ENCODE measurements around the gene HAPLN2.
"Not testable (repeated sequence)": the region's sequence is repeated elsewhere in the genome, so short reads cannot be mapped to it uniquely, and the experiment has no call there.

The HAPLN2 gene

DNA sequence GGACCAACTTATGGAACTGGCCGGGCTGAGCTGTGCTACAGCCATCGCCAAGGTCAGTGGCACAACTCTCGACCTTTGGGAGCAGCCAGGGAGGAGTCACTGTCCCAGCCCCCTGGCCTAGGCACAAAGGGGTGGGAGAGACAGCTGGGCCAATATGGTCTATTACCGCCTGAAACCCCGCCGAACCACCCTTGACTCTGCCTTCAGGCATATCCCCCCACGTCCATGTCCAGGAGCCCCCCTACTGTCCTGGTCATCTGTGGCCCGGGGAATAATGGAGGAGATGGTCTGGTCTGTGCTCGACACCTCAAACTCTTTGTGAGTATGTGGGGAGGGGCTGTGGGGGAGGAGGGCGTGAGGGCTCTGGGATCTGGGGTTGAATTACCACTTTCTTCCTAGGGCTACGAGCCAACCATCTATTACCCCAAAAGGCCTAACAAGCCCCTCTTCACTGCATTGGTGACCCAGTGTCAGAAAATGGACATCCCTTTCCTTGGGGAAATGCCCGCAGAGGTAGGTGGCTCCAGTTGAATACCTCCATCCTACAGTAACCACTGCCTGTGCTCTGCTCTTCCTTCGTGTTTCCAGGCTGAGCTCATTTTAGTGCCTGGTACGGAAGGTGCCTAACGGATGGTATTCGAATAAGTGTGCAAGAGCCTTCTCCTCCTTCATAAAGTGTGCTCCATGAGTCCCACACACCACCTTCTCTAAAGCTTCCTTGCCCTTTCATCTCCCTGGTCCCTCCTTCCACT, 26.9 kb upstream of the HAPLN2 start:
- DNase-seq (ENCODE audit: low read depth in 2 of 2) = no peak

DNA sequence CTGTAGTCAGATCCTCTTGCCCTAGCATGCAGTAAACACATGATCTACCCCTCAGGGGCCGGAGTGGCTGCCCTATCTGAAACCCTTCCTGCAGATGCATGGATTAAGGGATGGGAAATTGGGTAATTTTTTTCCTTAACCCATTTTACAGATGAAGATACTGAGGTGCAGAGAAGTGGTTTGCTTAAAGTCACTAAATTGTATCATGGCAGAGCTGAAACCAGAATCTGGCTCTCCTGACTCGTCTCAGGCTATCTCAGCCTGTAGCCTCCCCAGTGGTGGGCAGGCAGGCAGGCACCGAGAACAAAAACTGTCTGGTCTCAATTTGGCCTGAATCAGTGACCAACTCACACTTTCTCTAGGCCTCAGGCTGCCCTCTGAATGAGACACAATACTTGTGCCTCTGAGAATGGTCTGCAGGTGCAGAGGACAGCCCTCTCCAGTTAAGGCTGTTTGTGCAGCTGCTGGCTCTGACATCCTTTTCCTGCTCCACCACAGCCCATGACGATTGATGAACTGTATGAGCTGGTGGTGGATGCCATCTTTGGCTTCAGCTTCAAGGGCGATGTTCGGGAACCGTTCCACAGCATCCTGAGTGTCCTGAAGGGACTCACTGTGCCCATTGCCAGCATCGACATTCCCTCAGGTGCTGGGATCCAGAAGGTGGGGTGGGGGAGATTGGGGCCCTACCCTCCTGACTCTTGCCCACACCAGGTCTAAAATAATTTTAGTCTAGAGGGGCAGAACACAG, 26.1 kb upstream of the HAPLN2 start:
- no peak for DNase-seq (ENCODE audit: low read depth in 2 of 2)

DNA sequence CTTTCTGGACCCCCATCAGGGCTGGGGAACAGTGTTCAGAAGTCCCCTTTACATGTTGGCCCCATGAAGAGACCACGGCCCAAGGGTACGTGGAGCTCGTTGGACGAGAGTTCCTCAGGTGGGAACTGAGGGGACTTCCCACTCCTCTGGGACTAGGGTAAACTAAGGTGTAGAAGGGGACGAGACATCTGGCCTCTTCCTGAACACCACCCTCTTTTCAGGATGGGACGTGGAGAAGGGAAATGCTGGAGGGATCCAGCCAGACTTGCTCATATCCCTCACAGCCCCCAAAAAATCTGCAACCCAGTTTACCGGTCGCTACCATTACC, 25.6 kb upstream of the HAPLN2 start:
- no peak for DNase-seq (ENCODE audit: low read depth in 2 of 2)

DNA sequence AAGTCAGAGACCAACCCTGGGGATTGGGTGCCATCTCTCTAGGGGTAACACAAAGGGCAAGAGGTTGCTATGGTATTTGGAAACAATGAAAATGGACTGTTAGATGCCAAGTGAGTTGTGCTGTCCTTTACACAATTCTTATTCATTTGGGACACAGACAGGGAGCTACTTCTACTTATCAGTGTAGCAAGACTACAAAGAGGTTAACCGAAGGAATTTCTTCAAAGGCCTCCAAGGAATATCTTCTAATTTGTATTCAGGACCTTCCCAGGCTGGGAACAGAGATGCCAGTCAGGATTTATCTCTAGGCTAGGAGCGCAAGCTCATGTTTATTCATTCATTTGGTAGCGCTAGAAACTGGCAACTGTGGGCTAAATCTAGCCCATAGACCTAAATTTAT, 25.0 kb upstream of the HAPLN2 start:
- no peak for DNase-seq (ENCODE audit: low read depth in 2 of 2)

DNA sequence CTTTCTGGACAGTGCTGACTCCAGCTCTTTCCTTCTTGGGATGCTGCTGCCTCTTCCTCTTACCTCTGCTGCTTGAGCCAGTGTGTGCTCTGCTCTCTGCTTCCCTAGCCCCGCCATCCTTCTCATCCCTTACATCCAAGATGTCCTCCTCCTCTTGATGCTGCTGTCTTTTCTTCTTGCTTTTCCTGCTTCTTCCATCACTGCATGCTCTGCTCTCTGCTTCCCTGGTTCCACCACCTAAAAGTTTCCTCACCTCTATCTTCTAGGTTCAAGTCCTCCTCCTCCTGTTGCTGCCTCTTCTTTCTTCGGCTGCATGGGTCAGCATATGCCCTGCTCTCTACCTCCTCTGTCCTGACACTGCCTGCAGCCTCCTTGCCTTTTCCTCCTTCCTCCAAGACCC, 24.2 kb upstream of the HAPLN2 start:
- DNase-seq (ENCODE audit: low read depth in 2 of 2) = no peak

DNA sequence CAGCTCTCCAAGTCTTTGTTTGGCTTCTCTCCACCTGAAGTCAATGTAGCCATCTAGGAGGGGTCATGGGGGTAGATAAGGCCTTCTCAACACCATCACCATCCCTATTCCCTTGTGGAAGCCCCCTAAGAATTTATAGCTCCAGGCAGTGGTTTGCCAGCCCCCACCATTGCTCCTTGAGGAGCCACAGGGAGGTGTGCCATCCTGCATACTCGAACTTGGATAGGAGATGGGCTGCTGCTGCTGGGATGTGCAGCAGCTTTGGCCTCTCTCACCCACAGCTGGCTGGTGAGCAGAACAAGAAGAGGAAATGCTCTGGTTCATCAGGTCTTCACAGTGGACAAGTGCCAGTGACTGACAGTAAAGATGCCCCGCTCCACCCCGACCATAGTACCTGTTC, 22.8 kb upstream of the HAPLN2 start:
- DNase-seq (ENCODE audit: low read depth in 2 of 2) = no peak

DNA sequence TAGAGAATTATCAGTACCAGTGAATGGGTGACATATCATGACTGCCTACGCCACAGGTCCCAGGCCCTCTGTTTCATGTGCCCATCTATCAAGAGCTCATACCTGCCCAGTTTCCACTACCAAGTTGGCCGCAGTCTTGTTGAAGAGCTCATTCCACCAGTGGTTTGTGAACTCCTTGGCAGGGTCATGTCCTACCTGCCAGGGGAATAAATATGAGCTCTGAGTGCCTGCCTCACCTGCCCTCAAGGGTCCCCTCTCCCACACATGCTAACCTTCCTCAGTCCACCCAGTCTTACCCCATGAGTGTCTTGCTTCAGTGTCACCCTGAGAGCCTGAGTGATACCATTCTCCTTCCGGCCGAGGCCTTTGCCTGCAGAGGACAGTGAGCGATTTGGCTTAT, 21.1 kb upstream of the HAPLN2 start:
- no peak for DNase-seq (ENCODE audit: low read depth in 2 of 2)

DNA sequence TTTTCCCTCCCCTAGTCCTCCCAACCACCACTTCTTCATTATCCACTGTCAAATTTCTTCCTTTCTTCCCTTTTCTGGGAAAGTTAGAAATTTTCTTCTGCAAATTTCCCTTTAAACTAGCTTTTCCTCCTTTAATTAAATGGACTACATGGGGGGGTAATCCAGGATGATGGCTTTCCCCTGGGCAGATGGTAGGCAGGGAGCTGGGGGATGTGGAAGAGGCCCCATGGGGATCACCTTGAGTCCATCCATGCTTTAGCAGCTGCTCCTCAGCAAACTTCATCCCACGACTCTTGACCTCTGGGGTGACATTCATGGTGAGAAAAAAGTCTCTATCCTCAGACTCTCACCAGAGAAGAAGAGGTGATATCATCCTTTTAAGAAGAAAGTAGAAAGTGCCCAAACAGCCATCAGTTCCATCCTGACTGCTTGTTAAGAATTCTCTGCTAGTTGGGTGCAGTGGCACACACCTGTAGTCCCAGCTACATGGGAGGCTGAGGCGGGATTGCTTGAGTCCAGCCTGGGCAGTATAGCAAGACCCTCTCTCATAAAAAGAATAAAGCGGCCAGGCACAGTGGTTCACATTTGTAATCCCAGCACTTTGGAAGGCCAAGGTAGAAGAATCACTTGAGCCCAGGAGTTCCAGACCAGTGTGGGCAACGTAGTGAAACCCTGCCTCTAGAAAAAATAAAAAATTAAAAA, 20.3 kb upstream of the HAPLN2 start:
- DNase-seq (ENCODE audit: low read depth in 2 of 2) = no peak

DNA sequence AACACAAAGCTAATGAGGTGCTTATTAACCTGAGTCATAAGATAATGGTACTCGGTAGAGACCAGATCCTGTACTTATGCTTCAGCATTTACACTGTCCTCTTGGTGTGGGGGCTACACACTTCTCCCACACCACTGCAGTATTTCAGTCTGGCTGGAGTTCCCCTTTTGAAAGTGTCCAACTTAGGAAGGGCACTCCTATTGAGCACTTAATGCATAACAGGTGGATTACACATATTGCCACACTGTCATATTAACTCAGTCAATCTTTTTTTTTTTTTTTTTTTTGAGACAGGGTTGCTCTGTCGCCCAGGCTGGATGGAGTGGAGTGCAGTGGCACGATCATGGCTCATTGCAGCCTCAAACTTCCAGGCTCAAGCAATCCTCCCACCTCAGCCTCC, 19.4 kb upstream of the HAPLN2 start:
- DNase-seq (ENCODE audit: low read depth in 2 of 2) = no peak

DNA sequence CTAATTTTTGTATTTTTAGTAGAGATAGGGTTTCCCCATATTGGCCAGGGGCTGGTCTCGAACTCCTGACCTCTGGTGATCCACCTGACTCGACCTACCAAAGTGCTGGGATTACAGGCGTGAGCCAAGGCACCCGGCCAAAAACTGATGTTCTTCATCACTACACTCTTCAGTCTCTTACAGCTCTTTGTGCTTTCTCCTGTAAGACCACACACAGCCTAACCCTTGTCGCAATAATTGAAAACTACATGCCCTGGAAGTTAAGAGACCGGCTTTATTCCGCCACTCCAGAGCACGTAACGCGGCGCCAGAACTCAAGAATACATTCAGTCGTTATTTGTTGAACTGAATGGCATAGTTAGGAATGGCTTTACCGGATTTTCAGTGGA, 18.5 kb upstream of the HAPLN2 start:
- DNase-seq (ENCODE audit: low read depth in 2 of 2) = no peak

DNA sequence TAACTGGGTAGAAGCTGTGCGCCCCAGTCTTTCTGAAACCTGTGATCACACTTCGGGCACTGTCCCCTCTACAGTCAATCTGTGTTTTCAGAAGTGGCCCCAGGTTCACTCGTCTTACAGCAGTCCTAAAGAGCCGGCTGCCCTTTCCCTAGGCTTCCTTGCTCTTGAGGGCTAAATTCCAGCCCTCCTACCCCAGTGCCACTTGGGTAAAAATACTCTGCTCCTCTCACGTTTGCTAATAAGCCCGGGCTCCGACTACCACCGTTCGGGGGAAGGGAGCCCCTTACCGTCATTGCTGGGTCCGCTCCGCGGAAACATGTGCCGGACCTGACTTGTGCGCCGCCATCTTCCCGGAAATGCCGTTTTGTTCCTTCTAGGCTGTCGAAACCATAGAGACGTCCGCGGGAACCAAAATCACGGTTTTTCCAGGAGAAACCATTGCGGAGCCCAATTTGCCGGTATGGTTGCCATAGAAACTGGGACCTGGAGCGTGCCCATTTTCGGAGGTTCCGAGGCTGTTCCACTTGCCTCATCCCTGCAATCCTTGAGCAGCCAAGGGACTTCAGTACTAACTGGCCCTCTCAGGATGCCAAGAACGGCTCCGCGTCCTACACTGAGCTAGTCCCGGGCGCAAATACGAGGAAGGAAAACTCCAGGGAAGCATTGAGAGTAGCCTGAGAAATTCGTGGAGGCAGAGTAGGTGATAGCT, 17.9 kb upstream of the HAPLN2 start, which contains the start of gene GPATCH4:
Gene GPATCH4 (minus strand): TSS at position 358 of the 709 bp plus-strand sequence.
- peak; percentile 68 to 78 for DNase-seq (ENCODE audit: low read depth in 2 of 2)

DNA sequence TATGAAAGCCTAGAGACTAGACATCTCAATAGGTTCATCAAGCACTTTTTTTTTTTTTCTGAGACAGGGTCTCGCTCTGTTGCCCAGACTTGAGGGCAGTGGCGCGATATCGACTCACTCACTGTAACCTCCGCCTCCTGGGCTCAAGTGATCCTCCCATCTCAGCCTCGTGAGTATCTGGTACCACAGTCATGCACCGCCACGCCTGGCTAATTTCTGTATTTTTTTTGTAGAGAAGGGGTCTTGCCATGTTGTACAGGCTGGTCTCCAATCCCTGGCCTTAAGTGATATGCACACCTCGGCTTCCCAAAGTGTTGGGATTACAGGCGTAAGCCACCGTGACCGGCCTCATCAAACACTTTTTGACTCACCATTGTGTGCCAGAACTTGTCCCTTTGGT, 17.3 kb upstream of the HAPLN2 start:
- DNase-seq (ENCODE audit: low read depth in 2 of 2) = no peak

DNA sequence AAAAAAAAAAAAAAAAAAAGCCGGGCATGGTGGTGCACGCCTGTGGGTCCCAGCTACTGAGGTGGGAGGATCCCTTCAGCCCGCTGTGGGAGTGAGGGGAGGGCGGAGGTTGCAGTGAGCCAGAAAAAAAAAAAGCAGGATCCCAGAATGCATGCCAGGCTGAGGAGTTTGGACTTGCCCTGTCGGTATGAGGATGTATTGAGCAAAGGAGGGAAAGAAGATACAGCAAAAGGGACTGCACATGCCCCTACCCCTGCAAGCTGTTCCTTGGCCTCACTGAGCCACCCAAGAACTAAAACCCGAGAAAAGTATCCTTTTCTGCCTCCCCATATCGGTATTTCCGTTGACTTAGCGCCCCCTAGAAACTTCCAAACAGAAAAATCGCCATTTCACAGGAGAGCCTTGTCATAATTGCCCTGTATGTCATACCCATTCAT, 16.6 kb upstream of the HAPLN2 start:
- DNase-seq (ENCODE audit: low read depth in 2 of 2) = no peak

DNA sequence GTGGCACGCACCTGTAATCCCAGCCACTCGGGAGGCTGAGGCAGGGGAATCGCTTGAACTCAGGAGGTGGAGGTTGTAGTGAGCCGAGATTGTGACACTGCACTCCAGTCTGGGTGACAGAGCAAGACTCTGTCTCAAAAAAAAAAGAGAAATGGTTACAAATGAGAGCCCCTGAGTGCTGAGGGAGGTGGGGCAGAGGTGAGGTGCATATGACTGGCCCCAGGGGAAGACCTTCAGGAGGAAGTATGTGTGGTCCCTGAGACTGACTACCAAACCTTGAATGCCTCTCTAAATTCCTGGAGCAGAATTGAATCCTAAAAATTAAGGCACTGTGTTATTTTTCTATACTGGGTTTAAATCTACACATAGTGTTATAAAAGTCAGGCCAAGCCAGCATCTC, 11.9 kb upstream of the HAPLN2 start:
- DNase-seq (ENCODE audit: low read depth in 2 of 2) = not testable (repeated sequence)

DNA sequence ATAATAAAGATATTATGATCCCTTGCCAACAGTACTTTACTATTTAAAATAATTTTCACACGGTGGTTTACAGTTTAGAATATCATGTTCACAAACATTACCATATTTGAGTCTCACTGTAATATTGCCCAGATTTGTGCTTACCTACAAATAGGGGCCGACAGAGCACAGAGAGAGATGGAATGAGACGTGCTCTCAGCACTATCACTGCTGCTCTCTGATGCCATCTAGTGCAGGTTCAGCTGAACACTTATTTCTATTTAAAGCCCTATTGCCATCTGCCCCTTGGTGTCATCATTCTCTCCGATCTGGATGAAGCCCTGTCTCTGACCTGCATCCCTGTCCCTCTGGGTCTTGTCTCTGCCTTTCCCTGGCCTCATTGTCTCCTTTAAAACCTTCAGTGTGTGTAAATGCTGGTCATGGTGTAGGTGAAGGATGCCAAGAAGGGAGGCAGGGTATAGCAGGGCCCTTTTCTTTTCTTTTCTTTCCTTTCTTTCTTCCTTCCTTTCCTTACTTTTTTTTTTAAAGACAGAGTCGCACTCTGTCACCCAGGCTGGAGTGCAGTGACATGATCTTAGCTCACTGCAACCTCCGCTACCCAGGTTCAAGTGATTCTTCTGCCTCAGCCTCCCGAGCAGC, 11.1 kb upstream of the HAPLN2 start:
- peak in 1 of 2 donors; percentile 49 for DNase-seq (ENCODE audit: low read depth in 2 of 2)

DNA sequence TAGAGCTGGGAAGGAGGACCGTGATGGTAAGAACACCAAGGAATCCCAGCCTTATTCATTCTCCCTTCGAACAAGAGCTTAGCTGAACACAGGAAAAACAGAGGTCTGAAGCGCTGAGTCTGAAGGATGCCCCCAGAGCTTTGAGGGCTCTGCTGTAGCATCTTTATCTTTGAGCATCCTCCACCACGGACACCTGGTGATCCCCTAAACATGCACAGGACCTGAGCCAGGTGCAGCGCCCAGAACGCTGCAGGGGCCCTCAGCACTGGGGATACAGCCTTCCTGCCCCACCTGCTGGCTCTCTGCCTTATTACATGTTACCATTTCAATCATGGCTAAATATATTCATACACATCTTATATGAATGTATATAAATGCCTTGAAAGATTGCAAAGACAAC, 10.2 kb upstream of the HAPLN2 start:
- peak; percentile 45 to 54 for DNase-seq (ENCODE audit: low read depth in 2 of 2)

DNA sequence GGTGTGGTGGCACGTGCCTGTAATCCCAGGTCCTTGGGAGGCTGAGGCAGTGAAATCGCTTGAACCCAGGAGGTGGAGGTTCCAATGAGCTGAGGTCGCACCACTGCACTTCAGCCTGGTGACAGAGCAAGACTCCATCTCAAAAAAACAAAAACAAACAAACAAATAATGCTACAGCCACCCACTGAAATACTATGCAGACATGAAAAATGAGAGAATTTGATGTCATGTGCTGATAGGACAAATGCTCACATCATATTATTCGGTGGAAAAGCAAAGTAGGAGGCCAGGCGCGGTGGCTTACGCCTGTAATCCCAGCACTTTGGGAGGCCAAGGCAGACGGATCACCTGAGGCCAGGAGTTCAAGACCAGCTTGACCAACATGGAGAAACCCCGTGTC, 9.1 kb upstream of the HAPLN2 start:
- DNase-seq (ENCODE audit: low read depth in 2 of 2) = not testable (repeated sequence)

DNA sequence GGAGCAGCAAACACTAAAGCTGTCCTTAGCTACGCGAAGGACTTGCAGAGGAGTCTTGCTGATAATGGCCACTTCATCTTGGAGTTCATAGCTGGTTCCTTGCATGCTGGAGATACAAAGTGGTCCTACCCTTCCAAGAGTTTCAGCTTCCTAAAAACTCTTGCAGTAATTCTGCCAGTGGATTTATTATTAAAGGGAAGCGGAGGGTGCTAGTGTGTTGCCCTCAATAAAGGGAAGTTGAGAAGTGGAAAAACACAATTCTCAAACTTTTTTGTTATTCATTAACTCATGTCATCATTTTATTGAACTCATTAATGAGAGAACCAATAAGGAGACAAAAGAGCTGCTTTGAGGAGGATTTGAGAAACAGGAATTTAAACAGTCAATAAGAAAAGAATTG, 6.5 kb upstream of the HAPLN2 start:
- DNase-seq (ENCODE audit: low read depth in 2 of 2) = no peak

DNA sequence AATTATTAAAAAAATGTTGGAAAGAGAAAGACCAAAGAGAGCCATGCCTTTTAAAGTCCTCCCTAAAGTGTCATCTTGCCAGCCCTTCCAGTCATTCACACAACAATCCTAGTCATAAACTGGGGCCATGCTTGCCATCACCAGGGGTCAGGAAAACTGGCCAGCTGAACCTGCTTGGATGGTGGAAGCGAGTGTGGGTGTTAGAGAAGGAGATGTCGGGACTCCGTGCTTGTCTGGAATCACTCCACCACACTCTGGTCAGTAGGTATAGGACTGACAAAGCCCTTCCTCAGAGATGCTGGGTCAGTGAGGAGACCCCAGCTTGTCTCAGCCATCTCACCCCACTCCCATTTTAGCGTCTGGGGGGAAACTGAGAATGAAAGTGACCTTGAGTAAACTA, 3.3 kb upstream of the HAPLN2 start:
- no peak for DNase-seq (ENCODE audit: low read depth in 2 of 2)

DNA sequence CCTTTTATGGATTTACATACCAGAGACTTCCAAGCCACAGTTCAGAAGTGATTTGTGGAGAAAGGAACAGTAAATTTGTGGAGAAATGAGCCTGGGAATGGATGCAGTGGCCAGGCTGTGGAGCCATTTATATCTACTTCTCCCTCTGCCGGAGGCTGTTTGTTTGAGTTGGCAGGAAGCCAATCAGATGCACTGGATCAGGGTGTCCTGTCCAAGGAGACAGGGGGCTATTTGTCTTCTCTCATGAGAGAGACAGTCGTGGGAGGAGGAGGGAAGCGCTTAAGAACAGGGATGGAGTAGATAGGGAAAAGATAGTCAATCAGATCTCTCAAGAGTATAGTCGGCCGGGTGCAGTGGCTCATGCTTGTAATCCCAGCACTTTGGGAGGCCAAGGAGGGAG, 2.8 kb upstream of the HAPLN2 start:
- DNase-seq (ENCODE audit: low read depth in 2 of 2) = no peak

DNA sequence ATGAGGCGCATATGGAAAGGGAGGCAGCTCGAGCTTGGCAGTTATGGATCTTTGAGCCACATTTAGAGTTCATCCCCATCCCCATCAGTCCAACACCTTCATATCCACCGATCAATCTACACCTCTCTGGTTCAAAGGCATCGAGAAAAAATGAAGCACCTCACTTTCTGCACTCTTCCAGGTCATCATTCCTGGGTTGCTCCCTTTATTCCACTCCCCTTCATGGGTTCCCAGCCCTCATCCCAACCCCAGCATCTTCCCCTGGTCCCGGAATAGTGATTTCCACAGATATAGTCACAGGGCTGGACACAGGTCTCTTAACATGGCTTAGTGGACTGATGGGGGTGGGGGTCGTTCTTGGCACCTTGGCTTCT, 354 bp downstream of the HAPLN2 start:
- no peak for DNase-seq (ENCODE audit: low read depth in 2 of 2)

Data from stimulated activated CD4-positive, alpha-beta T cell treated with anti-CD3 and anti-CD28 coated beads, Interleukin-4, amount 100 ng/mL, for 48 hours (primary cell).